Effector memory CD8-positive, alpha-beta T cell (primary cell): Measurements from ENCODE around the gene ASH1L.
A peak's percentile ranks its signal among the peaks of the same experiment; 100 is the strongest.
"Not testable (repeated sequence)": the region's sequence is repeated elsewhere in the genome, so short reads cannot be mapped to it uniquely, and the experiment has no call there.

Source experiments
- ATAC-seq: fragments of 150-1000 bp; cut with Tn5 transposase; replicated peaks from 2 replicates; pipeline ENCODE4 v1.10.0; 2021; ENCODE audit warnings: mild to moderate bottlenecking, moderate library complexity
- DNase-seq, 3 experiments: peaks; one replicate each; pipeline ENCODE4 v3.0.0; 2021
- H3K27ac Mint-ChIP-seq, 2 donors: one replicate each; pipeline ENCODE4 v1.8.0; 2022; ENCODE audit warnings: mild to moderate bottlenecking in 2 of 2, mixed read lengths in 2 of 2, moderate library complexity in 2 of 2
- H3K27me3 Mint-ChIP-seq, 2 donors: one replicate each; pipeline ENCODE4 v1.8.0; 2022; ENCODE audit warnings: mixed read lengths in 2 of 2
- H3K36me3 Mint-ChIP-seq: one replicate; pipeline ENCODE4 v1.8.0; 2022; ENCODE audit warnings: mild to moderate bottlenecking, moderate library complexity, mixed read lengths; ENCODE audit not compliant: insufficient read depth
- H3K4me1 Mint-ChIP-seq, 2 donors: one replicate each; pipeline ENCODE4 v1.8.0; 2022; ENCODE audit warnings: low read depth in 2 of 2, mixed read lengths in 2 of 2
- H3K4me3 Mint-ChIP-seq, 2 donors: one replicate each; pipeline ENCODE4 v1.8.0; 2022; ENCODE audit warnings: mild to moderate bottlenecking in 2 of 2, mixed read lengths in 2 of 2, moderate library complexity in 2 of 2
- H3K9me3 Mint-ChIP-seq, 2 donors: one replicate each; pipeline ENCODE4 v1.8.0; 2022; ENCODE audit warnings: mixed read lengths in 2 of 2

The ASH1L gene

GRCh38 chr1:155291006-155291405 lies 271.6 kb downstream of the ASH1L start:
- not testable (repeated sequence) for H3K4me1 Mint-ChIP-seq, ATAC-seq, DNase-seq, H3K9me3 Mint-ChIP-seq, H3K4me3 Mint-ChIP-seq, H3K36me3 Mint-ChIP-seq
- Mint-ChIP-seq H3K27me3 (peaks cover 15 to 42% of the 10 kb centered on the region in 2 donors), H3K27ac (peak overlapping the region in 1 of 2 donors; percentile 39)

- no peak overlapping the region for H3K27ac Mint-ChIP-seq
- no peak overlapping the region for H3K4me3 Mint-ChIP-seq
- H3K4me1 Mint-ChIP-seq = no peaks in the 10 kb centered on the region
- peaks cover 0 to 18% of the 10 kb centered on the region in 2 donors for H3K27me3 Mint-ChIP-seq
- DNase-seq (no peak), ATAC-seq (no peak)
- peaks cover 2% of the 10 kb centered on the region for H3K36me3 Mint-ChIP-seq
- no peaks in the 10 kb centered on the region for H3K9me3 Mint-ChIP-seq
Measured at GRCh38 chr1:155287987-155288543, 274.5 kb downstream of the ASH1L start.

GRCh38 chr1:155286544-155286943 lies 276.1 kb downstream of the ASH1L start:
- no peak overlapping the region for H3K4me3 Mint-ChIP-seq
- no peaks in the 10 kb centered on the region for H3K4me1 Mint-ChIP-seq
- H3K27me3 Mint-ChIP-seq = peaks cover 0 to 13% of the 10 kb centered on the region in 2 donors
- no peak for ATAC-seq
- H3K9me3 Mint-ChIP-seq = no peaks in the 10 kb centered on the region
- H3K27ac Mint-ChIP-seq = no peak overlapping the region
- H3K36me3 Mint-ChIP-seq = peaks cover 2% of the 10 kb centered on the region
- no peak for DNase-seq

- ATAC-seq = no peak
- Mint-ChIP-seq H3K27me3 (peaks cover 0 to 9% of the 10 kb centered on the region in 2 donors), H3K36me3 (peaks cover under 1% of the 10 kb centered on the region), H3K9me3 (no peaks in the 10 kb centered on the region), H3K4me1 (no peaks in the 10 kb centered on the region), H3K4me3 (no peak overlapping the region), H3K27ac (no peak overlapping the region)
- DNase-seq = no peak
Measured at GRCh38 chr1:155285631-155286044, 277.0 kb downstream of the ASH1L start.
